Mesothelial cell of epicardium (in vitro differentiated cells): ENCODE results near the gene USP47. TPM values are rescaled to one million over a fixed set of nuclear protein-coding genes. Genes with fewer than 3 reads are reported as not detected.

Experiments
- DNase-seq, 2 experiments: peaks; one replicate each; pipeline ENCODE4 v3.0.0; 2021; ENCODE audit warnings: low spot score in 2 of 2; ENCODE audit not compliant: unreplicated experiment in 2 of 2
- H3K27ac Mint-ChIP-seq: 2 replicates; pipeline ENCODE4 v1.8.0; 2021; ENCODE audit warnings: mixed read lengths
- H3K27me3 Mint-ChIP-seq: 2 replicates; pipeline ENCODE4 v1.8.0; 2021; ENCODE audit warnings: low read depth, mixed read lengths
- H3K36me3 Mint-ChIP-seq: 2 replicates; pipeline ENCODE4 v1.8.0; 2021; ENCODE audit warnings: mixed read lengths
- H3K4me1 Mint-ChIP-seq: 2 replicates; pipeline ENCODE4 v1.8.0; 2021; ENCODE audit warnings: mixed read lengths
- H3K4me3 Mint-ChIP-seq: 2 replicates; pipeline ENCODE4 v1.8.0; 2021; ENCODE audit warnings: mild to moderate bottlenecking, moderate library complexity, mixed read lengths
- H3K9me3 Mint-ChIP-seq: 2 replicates; pipeline ENCODE4 v1.8.0; 2021; ENCODE audit warnings: mixed read lengths
- CTCF ChIP-seq: fragments of 200-600 bp; sonication (generic); IDR thresholded peaks from one replicate; pipeline ENCODE4 v1.5.0; 2021; ENCODE audit warnings: antibody characterized with exemption; ENCODE audit not compliant: unreplicated experiment
- total RNA-seq: library from RNA; stranded (reverse); gene quantifications from 3 replicates; pipeline ENCODE4 v1.2.1, GENCODE V29; 2021

The USP47 gene
- total RNA-seq, 1 donor from 2014 or later: 68.1 TPM

DNA sequence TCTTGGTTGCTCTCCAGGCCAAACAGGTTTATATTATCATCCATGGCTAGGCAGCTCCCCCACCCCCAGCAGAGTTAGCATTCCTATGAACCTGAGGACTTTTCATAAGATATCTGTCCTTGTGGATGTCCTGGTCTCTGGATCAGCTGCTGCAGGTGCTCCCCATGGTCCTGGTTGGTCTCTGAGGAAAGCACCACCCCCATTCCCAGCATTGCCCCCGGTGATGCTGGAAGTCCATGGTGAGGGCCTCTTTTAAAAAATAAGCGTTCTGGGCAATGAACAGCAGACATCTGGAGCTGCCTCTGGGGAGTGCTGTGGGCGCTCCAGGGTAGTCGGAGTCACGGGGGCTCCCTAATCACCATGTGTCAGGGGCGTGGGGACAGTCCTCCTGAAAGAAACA is 140.1 kb downstream of the USP47 start:
- H3K27me3 Mint-ChIP-seq: no peaks in the 10 kb centered on the region
- no peak for TF ChIP-seq CTCF
- H3K9me3 Mint-ChIP-seq: no peaks in the 10 kb centered on the region
- no peak overlapping the region for H3K4me3 Mint-ChIP-seq
- peaks cover 22% of the 10 kb centered on the region for H3K4me1 Mint-ChIP-seq
- DNase-seq: no peak
- H3K36me3 Mint-ChIP-seq: no peaks in the 10 kb centered on the region
- no peak overlapping the region for H3K27ac Mint-ChIP-seq

- DNase-seq: no peak
- no peak overlapping the region for H3K4me3 Mint-ChIP-seq
- H3K27ac Mint-ChIP-seq: no peak overlapping the region
- H3K9me3 Mint-ChIP-seq: no peaks in the 10 kb centered on the region
- TF ChIP-seq CTCF: no peak
- no peaks in the 10 kb centered on the region for H3K27me3 Mint-ChIP-seq
- H3K4me1 Mint-ChIP-seq: peaks cover 16% of the 10 kb centered on the region
- H3K36me3 Mint-ChIP-seq: no peaks in the 10 kb centered on the region
Measured at GRCh38 chr11:11982461-11982860, 140.7 kb downstream of the USP47 start.

GRCh38 chr11:11982975-11983374 is 141.2 kb downstream of the USP47 start:
- no peaks in the 10 kb centered on the region for H3K27me3 Mint-ChIP-seq
- peaks cover 15% of the 10 kb centered on the region for H3K4me1 Mint-ChIP-seq
- no peak overlapping the region for H3K27ac Mint-ChIP-seq
- H3K9me3 Mint-ChIP-seq: no peaks in the 10 kb centered on the region
- DNase-seq: no peak
- H3K4me3 Mint-ChIP-seq: no peak overlapping the region
- TF ChIP-seq CTCF: no peak
- no peaks in the 10 kb centered on the region for H3K36me3 Mint-ChIP-seq

DNA sequence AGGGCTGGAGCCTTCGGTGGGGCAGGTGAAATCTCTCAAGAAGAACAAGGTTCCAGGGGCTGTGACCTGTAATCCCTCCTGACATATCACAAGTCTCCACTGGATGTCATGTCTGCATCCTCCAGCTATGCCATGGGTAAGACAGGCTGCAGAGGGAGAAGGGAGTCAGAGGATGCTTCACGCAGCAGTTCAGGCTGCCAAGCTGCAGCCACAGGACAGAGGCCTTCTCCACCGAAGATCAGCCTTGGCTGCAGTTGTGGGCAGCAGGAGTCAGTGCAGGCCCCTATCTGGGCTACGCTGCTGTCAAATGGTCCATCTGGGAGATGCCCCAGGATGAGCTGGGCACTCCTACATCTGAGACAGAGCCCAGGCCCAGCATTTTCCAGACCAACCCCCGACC is 141.7 kb downstream of the USP47 start:
- Mint-ChIP-seq H3K27ac (no peak overlapping the region), H3K9me3 (no peaks in the 10 kb centered on the region), H3K36me3 (no peaks in the 10 kb centered on the region), H3K4me3 (no peak overlapping the region), H3K27me3 (no peaks in the 10 kb centered on the region), H3K4me1 (peaks cover 17% of the 10 kb centered on the region)
- no peak for TF ChIP-seq CTCF
- no peak for DNase-seq

- H3K9me3 Mint-ChIP-seq: no peaks in the 10 kb centered on the region
- H3K4me1 Mint-ChIP-seq: peaks cover 15% of the 10 kb centered on the region
- H3K36me3 Mint-ChIP-seq: no peaks in the 10 kb centered on the region
- no peaks in the 10 kb centered on the region for H3K27me3 Mint-ChIP-seq
- H3K4me3 Mint-ChIP-seq: no peak overlapping the region
- DNase-seq: no peak
- TF ChIP-seq CTCF: no peak
- no peak overlapping the region for H3K27ac Mint-ChIP-seq
Measured at GRCh38 chr11:11984563-11984962, 142.8 kb downstream of the USP47 start.
